Stomach smooth muscle (tissue), 2 donors: ENCODE data around the gene CELF1.

Source experiments
- H3K27ac ChIP-seq: one replicate; pipeline ENCODE4 v1.7.0; 2013; ENCODE audit warnings: mild to moderate bottlenecking, low read length, inconsistent platforms
- H3K27me3 ChIP-seq, 2 donors: one replicate each; pipeline ENCODE4 v1.7.0; 2013; ENCODE audit warnings: low read length in 2 of 2; ENCODE audit not compliant: insufficient read depth in 2 of 2, control insufficient read depth in 1 of 2
- H3K36me3 ChIP-seq, 2 donors: one replicate each; pipeline ENCODE4 v1.7.0; 2013; ENCODE audit warnings: low read length in 2 of 2; ENCODE audit not compliant: control insufficient read depth in 2 of 2, insufficient read depth in 2 of 2
- H3K4me1 ChIP-seq: one replicate; pipeline ENCODE4 v1.7.0; 2013; ENCODE audit warnings: low read length; ENCODE audit not compliant: control insufficient read depth, insufficient read depth
- H3K4me3 ChIP-seq, 2 donors: one replicate each; pipeline ENCODE4 v1.7.0; 2013; ENCODE audit warnings: low read length in 2 of 2
- H3K9ac ChIP-seq, 2 donors: one replicate each; pipeline ENCODE4 v1.7.0; 2013; ENCODE audit warnings: low read length in 2 of 2, mild to moderate bottlenecking in 1 of 2
- H3K9me3 ChIP-seq, 2 donors: one replicate each; pipeline ENCODE4 v1.7.0; 2013; ENCODE audit warnings: low read length in 2 of 2; ENCODE audit not compliant: control insufficient read depth in 2 of 2
- donor health status: healthy.
- donor health status: Pancreatic carcinoma.

The CELF1 gene

GRCh38 chr11:47524291-47524874, 28.5 kb downstream of the CELF1 start:
- H3K27ac ChIP-seq = peak overlapping the region; percentile 84
- peak overlapping the region; percentile 64 to 83 for H3K9ac ChIP-seq
- H3K36me3 ChIP-seq = no peaks in the 10 kb centered on the region
- peaks cover 44% of the 10 kb centered on the region for H3K4me1 ChIP-seq
- peak overlapping the region; percentile 75 to 76 for H3K4me3 ChIP-seq
- H3K27me3 ChIP-seq = no peaks in the 10 kb centered on the region
- H3K9me3 ChIP-seq = no peaks in the 10 kb centered on the region

- no peaks in the 10 kb centered on the region for H3K27me3 ChIP-seq
- H3K9ac ChIP-seq = peak overlapping the region; percentile 64 to 83
- peak overlapping the region; percentile 84 for H3K27ac ChIP-seq
- no peaks in the 10 kb centered on the region for H3K36me3 ChIP-seq
- peak overlapping the region; percentile 75 to 76 for H3K4me3 ChIP-seq
- H3K4me1 ChIP-seq = peaks cover 45% of the 10 kb centered on the region
- no peaks in the 10 kb centered on the region for H3K9me3 ChIP-seq
Measured at GRCh38 chr11:47523490-47524225, 29.3 kb downstream of the CELF1 start.

GRCh38 chr11:47518212-47518964, 34.5 kb downstream of the CELF1 start:
- Histone ChIP-seq H3K4me3 (peak overlapping the region; percentile 23 to 37), H3K4me1 (peaks cover 38% of the 10 kb centered on the region), H3K27ac (peak overlapping the region; percentile 46), H3K36me3 (no peaks in the 10 kb centered on the region), H3K27me3 (no peaks in the 10 kb centered on the region), H3K9ac (no peak overlapping the region), H3K9me3 (no peaks in the 10 kb centered on the region)

- Histone ChIP-seq H3K9ac (no peak overlapping the region), H3K27me3 (no peaks in the 10 kb centered on the region), H3K4me1 (peaks cover 38% of the 10 kb centered on the region), H3K36me3 (no peaks in the 10 kb centered on the region), H3K4me3 (no peak overlapping the region), H3K27ac (no peak overlapping the region), H3K9me3 (no peaks in the 10 kb centered on the region)
Measured at GRCh38 chr11:47516984-47517853, 35.7 kb downstream of the CELF1 start.

GRCh38 chr11:47516155-47516554, 36.8 kb downstream of the CELF1 start:
- Histone ChIP-seq H3K27me3 (no peaks in the 10 kb centered on the region), H3K27ac (no peak overlapping the region), H3K36me3 (no peaks in the 10 kb centered on the region), H3K9me3 (no peaks in the 10 kb centered on the region), H3K4me1 (peaks cover 43% of the 10 kb centered on the region), H3K9ac (no peak overlapping the region), H3K4me3 (no peak overlapping the region)

- Histone ChIP-seq H3K27ac (no peak overlapping the region), H3K27me3 (no peaks in the 10 kb centered on the region), H3K4me1 (peaks cover 33% of the 10 kb centered on the region), H3K9ac (no peak overlapping the region), H3K36me3 (no peaks in the 10 kb centered on the region), H3K9me3 (no peaks in the 10 kb centered on the region), H3K4me3 (peak overlapping the region in 1 of 2 donors; percentile 15)
Measured at GRCh38 chr11:47514825-47515647, 37.9 kb downstream of the CELF1 start.

GRCh38 chr11:47512701-47513100, 40.2 kb downstream of the CELF1 start:
- peaks cover 35% of the 10 kb centered on the region for H3K4me1 ChIP-seq

GRCh38 chr11:47511917-47512316, 41.0 kb downstream of the CELF1 start:
- Histone ChIP-seq H3K9ac (no peak overlapping the region), H3K4me3 (no peak overlapping the region), H3K4me1 (peaks cover 35% of the 10 kb centered on the region), H3K36me3 (no peaks in the 10 kb centered on the region), H3K27me3 (no peaks in the 10 kb centered on the region), H3K9me3 (no peaks in the 10 kb centered on the region), H3K27ac (no peak overlapping the region)

More at GRCh38 chr11:47512701-47513100, 40.2 kb downstream of the CELF1 start:
- Histone ChIP-seq H3K9me3 (no peaks in the 10 kb centered on the region), H3K9ac (no peak overlapping the region), H3K36me3 (no peaks in the 10 kb centered on the region), H3K4me3 (no peak overlapping the region), H3K27me3 (no peaks in the 10 kb centered on the region), H3K27ac (no peak overlapping the region)

GRCh38 chr11:47510209-47510608, 42.7 kb downstream of the CELF1 start:
- Histone ChIP-seq H3K9me3 (no peaks in the 10 kb centered on the region), H3K27me3 (no peaks in the 10 kb centered on the region), H3K27ac (no peak overlapping the region), H3K4me3 (no peak overlapping the region), H3K4me1 (peaks cover 29% of the 10 kb centered on the region), H3K36me3 (no peaks in the 10 kb centered on the region), H3K9ac (no peak overlapping the region)
